ENCODE results near the gene ADGRG7.

The ADGRG7 gene

DNA sequence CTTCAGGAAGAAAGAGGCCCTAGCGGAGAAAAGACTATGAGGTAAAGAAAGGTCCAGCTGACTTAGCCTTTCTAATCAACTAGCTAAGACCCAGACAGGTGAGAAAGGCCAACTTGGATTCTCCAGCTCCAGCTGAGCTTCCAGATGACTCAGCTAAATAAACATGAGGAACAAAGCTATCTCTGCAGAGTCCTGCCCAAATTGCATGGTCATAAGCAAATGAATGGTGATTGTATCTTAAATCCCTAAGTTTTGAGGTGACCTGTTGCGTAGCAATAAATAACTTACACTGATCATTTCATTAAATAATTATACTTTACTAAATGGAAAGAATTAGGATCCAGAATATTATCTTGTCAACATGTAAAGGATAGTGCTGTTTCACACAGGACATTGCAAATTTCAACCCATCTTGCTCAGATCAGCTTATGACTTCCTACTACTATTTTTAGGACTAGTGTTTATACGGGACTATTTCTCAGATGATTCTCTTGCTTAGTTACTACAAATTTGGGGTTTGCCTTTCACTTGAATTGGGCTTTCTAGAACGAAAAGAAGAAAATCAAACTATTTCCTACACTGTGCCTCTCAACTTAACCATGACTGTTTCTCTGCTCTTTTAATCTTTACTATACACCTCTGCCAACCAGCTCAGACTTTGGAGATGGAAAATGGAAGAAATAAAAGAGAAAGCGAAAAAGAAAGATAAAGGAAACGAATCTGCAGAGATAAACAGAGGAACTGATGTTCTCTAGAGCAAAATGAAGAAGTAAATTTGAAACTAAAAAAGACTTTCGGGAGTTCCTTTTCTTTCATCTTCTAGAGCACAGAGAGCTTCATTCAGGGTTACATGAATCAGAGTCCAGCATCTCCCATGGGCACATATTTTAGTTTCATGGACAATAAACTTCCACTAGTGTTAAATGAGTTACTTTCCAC is 6.6 kb upstream of the ADGRG7 start:
- DNase-seq (ENCODE audit: low spot score): no peak

DNA sequence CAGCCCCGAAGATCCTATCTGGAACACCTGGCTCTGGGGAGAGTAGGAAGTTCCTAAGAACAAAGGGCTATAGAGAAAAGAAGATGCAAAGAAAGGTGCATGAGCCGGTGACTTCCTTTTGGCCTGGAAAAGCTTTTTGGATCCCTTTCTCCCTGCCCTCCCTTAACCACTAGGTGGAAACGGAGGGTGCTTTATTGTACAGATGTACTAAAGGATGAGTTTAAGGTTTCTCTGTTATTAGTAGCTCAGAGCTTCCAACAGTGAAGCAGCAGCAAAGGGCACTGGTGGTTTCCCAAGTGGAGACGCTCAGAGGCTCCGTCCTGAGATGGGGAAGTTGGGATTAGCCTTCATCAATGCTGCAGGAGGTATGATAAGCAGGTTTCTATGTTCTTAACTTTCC is 5.9 kb upstream of the ADGRG7 start:
- no peak for DNase-seq (ENCODE audit: low spot score)

DNA sequence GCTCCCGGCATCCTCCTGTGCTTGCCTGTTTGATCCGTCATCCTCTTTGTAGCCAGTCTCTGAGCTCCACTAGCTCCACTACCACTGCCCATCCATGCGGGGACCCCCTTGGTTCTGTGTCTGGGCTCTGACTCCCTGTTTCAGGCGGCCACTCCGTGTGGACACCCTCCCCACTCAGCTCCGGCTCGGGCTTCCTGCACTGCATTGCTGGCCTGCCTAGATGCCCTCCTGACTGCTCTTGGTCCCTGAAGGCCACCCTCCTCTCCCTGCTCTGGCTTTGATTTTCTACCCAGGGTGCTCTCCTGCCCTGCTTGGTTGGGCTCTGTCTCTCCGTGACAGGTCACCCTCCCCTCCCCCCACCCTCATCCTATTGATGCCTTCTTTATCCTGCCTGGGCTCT is 4.0 kb upstream of the ADGRG7 start:
- no peak for DNase-seq (ENCODE audit: low spot score)

DNA sequence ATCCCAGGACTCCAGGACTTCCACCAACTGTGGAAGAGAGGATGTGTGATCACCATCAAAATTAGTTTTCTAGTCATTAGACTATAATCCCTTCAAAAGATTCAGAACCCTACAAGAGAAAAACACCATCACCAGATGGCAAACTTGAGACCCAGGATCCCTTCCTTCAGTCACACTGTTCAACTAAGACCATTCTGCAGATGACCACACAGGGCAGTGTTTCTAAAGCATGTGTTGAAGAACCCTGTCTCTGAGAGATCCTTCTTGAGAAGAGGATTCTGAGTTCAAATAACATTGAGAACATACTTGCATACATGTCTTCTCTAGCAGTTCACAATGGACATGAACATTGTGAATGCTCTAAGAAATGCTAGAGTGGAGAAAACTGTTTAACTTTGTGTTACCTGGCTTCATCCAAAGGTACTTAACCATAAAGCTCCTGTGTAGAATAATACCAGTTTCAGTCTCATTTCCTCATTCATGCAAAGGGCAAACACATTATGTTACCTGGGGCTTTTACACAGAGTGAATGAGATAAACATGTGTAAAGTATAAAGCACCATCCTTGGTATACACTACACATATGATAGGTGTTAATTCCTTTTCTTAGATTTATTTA is 2.4 kb upstream of the ADGRG7 start:
- DNase-seq (ENCODE audit: low spot score): no peak

DNA sequence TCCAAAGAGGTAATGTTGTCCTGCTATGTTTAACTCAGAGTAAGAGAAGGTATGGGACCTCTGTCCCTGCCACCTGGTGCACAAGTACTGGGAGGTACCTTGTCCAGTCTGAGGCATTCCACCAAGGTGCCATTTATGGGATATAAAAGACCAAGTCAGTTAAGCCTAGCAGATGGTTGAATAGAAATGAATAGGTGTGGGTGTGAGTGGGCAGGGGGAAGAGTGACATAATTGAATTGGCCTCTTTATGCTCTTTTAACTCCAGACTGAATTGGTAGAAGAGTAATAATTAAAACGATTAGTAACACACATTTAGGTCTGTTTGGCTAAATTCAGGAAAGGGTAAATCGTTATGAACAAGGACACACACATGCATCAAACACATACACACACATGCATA is 562 bp downstream of the ADGRG7 start:
- no peak for DNase-seq (ENCODE audit: low spot score)

DNA sequence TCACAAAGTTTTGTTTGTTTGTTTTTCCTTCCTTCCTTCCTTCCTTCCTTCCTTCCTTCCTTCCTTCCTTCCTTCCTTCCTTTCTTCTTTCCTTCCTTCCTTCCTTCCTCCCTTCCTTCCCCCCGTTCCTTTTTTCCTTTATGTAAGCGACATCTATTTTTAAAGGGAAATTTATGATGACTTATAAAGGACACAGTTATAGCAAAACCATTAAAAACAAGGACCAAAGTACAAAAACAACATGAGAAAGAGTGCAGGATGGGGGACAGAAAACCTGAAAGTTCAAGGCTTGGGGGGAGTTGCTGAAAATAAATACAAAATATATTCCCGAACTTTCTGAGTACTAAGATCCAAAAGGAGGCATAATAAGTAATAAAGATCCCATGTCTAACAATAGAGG is 1.8 kb downstream of the ADGRG7 start:
- DNase-seq (ENCODE audit: low spot score): no peak

DNA sequence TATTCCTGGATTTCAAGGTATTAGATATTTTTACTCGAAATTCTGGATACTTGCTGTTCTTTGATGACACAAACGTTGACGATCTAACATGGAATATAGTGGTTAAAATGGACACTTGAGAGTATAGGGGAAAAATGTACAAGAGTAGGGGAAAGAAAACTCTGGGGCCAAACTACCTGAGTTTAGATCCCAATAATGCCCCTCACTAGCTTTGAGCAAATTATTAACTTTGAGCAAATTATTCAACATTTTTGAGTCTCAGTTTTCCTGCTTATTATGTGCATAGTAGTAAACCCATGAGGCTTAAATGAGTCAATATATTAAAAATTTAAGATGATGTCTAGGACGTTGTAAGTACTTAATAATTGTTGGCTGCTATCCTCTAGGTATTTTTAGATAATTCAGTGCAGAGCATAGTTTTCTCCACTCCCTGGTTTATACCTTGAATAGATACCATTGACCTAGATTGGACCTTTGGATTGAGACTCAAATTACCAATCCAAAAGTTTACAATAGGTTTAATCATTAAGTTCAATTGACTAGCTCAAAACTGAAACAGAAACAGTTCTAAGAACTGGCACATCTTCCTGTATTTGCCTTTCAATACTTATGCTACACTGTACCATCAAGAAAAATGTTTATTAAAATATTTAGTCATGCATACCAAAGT is 4.5 kb downstream of the ADGRG7 start:
- DNase-seq (ENCODE audit: low spot score): peak; percentile 36

DNA sequence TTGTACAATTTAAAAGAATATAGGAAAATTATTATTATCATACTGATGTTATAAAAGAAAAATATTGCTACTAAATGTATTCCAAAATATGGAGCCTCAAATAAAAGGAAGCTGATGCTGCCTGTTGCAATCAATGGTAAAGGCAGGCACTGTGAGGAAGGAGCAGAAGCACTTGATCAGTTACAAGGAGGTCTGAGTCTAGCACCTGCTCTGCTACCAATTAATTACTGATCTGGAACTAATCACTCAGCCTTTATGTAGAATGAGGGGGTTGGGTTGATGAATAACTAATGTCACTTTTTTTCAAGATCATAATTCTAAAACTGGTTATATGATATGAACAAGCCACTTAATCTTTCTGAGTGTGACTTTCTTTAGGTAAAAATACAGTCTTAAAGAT is 5.5 kb downstream of the ADGRG7 start:
- DNase-seq (ENCODE audit: low spot score): no peak

DNA sequence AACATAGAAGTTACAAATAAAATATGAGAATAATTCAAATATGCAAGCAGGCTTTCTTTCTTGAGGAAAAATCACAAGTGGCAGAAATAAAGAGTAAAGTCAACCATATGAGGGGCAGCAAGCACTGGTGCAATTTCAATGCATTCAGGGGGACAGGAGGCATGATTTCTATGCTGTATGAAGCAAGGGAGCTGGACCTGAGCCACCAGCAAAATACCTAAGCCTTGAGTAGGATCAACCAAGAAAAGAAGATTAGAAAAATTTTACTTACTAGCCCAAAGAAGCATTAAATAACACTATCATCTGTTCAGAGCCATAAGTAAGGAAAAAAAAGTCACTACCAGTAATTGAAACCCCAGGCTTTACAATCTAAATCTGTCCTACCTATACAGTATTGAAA is 6.3 kb downstream of the ADGRG7 start:
- DNase-seq (ENCODE audit: low spot score): no peak

DNA sequence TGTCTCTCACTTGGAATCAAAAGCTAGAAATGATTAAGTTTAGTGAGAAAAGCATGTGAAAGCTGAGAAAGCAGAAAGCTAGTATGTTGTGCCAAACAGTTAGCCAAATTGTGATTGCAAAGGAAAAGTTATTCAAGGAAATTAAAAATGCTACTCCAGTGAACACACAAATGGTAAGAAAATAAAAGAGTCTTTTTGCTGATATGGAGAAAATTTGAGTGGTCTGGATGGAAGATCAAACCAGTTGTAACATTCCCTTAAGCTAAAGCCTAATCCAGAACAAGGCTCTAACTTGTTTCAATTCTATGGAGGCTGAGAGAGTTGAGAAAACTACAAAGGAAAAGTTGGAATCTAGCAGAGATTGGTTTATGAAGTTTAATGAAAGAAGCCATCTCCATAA is 11.8 kb downstream of the ADGRG7 start:
- no peak for DNase-seq (ENCODE audit: low spot score)

DNA sequence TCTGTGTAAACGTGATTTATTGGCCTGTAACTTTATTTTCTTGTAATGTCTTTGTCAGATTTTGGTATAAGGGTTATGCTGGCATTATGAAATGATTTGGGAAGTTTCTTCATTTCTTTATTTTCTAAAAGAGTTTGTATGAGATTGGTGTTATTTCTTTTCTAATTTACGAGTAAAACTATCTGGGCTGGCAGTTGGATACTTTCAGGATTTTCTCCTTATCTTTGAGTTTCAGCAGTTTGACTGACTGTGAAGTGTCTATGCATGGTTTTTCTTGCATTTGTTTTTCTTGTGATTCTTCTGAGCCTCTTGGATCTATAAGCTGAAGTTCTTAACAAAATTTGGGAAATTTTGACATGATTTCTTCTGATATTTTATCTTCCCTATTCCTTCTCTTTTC is 18.1 kb downstream of the ADGRG7 start:
- no peak for DNase-seq (ENCODE audit: low spot score)

DNA sequence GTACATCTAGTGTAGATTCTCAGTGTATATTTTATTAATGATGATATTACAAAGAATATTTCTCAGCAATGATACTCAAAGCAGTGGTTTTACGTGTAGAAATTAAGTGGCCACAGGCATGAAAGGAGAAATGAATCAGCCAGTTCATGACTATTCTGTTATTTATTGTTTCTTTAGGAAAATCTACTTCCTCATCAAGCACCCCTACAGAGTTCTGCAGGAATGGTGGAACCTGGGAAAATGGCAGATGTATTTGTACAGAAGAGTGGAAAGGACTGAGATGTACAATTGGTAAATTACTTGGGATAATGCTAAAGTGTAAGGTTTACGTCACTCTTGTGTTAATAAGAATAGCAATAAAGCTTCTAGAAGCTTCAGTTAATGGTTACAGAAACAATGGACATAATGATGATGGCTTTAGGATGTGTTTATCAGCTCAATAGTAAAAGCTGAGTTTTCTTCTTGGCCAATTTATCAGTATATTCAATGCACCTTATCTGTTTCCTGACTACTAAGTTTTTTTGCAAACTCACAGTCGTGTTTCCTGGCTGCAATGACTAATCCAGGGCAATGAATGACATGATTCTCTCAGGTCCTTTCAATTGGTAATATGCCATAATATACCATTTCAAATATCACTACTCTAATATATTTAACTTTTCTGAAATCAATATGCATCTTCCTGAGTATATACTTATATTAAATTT is 20.2 kb downstream of the ADGRG7 start:
- no peak for DNase-seq (ENCODE audit: low spot score)

DNA sequence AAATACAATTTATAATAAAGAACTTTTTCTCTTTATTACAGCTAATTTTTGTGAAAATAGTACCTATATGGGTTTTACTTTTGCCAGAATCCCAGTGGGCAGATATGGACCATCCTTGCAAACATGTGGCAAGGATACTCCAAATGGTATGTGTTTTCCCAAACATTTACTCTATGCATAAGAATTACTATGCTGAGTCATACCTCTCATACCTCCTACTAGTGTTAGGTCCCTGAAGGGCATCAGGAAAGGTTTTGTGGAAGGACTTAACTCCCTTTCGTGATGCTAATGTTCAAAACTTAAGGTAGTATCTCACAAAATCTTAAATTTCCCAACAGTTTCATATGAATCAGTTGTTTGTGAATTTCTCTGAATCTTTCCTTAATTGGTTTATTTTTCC is 21.3 kb downstream of the ADGRG7 start:
- no peak for DNase-seq (ENCODE audit: low spot score)

DNA sequence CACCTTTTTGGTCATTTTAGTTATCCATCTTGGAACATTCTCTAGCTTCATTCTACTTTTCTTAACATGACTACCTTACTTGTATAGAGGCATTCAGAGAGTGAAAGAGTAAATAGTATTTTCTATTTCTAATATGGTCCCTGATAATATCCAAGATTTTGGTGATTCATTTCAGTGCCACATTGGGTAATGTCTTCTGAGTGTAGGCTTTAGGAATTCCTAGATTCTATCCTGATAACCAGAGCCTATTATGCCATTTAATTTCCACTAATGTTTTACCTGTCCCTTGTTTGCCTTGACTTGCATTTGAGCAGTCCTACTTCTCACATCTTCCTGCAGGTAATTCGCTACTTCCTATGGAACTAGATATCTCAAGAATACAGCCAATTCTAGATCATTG is 21.8 kb downstream of the ADGRG7 start:
- DNase-seq (ENCODE audit: low spot score): no peak

DNA sequence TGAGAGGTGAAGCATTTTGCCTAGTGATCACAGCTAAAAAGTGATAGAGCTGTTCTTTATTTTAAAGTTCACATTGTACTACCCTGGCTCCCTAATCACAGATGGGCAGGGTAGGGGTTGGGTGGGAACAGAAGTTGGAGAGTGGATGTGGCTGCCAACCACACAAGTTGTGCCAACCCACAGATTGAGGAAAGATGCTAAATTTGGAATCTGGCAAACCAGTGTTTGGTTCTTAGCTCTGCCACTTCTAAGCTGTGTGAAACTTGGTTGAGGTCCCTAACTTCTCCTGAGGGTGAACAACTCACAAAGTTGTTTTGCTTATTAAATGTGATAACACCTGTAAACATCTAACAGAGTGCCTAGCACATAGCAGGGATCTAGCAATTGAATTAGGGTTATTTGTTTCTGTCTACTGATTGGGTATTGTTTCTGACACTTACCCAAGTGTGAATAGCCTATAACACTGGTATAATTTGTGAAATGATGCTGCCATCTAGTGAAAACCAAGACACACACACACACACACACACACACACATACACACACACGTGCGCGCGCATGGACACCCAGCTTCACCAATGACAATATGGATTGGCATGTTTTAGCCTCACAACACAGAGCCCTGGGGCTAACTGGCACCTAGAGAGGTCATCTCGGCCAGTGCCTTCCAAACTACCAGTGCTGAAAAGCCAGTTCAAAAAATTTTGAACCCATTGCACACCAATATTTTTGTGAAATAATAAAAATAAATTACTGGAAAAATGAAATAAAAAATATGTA is 25.3 kb downstream of the ADGRG7 start:
- DNase-seq (ENCODE audit: low spot score): no peak

DNA sequence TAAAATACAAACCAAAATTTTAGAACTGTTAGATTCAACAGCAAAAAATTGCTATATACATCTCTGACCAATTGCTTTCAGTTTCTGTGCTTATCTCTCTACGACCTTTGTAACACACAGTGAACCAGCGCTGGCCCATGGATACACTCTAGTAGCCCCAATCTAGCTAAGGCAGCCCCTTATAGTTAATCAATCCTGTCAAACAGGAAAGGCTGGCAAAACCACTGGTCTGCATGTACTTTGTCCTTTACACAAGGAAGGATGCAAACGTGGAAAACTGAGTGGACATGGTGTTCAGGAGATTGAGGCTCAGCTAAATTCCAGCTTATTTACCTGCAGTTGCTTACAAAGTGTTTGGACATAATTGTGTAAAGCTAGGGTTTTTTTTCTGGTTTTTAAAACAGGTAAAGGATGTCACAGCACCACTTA is 25.9 kb downstream of the ADGRG7 start:
- peak; percentile 27 for DNase-seq (ENCODE audit: low spot score)

DNA sequence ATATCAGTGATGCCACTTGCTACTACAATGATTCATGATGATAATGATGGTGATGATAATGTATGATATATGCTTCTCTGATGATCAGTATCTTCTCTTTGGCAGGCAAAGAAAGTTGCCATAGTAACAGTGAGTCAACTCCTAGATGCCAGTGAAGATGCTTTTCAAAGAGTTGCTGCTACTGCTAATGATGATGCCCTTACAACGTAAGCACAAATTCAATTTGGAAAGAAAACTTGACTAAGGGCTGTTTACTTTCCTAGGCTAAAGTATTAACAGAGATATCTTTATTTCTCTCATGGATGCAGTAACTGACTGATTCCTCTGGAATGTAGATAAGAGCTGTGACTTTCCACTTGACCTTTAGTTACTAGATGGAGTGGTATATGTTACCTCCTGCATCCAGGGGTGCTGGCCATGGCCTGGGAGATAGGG is 27.8 kb downstream of the ADGRG7 start:
- DNase-seq (ENCODE audit: low spot score): no peak

DNA sequence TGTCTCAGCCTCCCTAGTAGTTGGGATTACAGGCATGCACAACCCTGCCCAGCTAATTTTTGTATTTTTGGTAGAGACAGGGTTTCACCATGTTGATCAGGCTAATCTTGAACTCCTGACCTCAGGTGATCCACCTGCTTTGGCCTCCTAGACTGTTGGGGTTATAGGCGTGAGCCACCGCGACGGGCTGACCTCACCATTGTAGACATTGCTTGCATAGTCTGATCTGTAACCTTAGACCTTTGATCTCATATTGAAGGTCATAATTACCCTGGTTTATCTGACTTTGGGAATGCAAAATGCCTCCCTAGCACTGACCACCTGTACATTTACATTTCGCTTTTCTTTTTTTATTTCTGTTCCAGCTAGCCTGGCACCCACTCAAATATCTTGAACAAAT is 31.2 kb downstream of the ADGRG7 start:
- DNase-seq (ENCODE audit: low spot score): no peak

DNA sequence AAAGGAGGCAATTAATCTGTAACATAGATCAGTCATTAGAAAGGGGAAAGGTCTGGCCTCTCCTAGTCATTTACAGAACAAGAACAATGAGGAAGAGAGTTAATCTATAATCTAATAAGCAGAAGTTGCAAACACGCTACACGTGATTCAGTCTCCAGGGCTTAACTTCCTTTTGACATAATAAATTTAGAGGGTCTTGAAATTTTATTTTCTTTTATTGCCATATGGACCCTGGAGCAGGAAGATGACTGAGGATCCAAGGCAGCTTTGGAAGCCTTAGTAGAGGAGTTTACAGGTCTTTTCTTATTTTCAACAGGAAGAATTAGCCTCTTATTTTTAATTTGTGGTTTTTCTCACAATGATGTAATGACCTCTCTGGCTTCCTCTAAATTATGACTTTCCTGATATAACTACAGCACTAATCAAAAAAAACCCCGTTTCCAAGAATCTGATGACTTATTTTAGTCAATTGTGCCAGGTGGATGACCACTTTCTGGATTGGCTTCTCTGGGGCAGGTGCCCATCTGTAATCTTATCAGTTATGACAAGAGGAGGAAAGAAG is 32.2 kb downstream of the ADGRG7 start:
- DNase-seq (ENCODE audit: low spot score): no peak

DNA sequence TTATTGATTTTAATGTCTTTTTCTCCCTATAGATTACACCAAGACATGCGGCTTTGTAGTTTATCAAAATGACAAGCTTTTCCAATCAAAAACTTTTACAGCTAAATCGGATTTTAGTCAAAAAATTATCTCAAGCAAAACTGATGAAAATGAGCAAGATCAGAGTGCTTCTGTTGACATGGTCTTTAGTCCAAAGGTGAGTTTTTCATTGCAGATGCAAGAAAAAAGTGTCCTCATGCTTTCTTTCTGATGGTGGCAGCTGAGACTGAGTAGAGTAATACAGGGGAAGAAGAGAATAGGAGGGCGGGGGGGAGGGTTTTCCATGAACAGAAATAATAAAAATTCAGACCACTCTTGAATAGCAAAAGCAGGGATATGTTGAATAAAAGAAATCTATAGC is 36.5 kb downstream of the ADGRG7 start:
- DNase-seq (ENCODE audit: low spot score): no peak

DNA sequence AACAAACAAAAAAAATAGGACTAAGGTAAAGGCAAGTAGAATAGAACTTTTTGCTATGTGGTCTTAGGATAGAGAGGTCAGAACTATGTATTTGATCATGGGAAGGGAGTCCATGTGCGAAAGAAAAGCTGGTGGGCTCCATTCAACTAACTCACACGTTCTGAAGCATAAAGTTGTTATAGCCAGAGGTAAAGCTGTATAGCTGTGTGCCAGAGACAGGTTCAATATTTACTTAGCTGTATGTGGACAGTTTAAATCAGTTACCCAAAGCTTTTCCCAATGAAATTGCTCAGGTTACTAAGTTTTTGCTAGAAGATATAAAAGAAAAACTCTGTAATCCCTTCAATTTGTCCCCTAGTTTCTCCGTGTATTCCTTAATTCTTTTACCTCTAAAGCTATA is 37.8 kb downstream of the ADGRG7 start:
- DNase-seq (ENCODE audit: low spot score): no peak
